ENCODE results near the gene KRTAP5-11.
"Not testable (repeated sequence)": the region's sequence is repeated elsewhere in the genome, so short reads cannot be mapped to it uniquely, and the experiment has no call there.

Gene KRTAP5-11

GRCh38 chr11:71535825-71536224, 46.9 kb downstream of the KRTAP5-11 start:
- H3K27me3 ChIP-seq (ENCODE audit: control insufficient read depth in 1 of 2, insufficient read depth in 1 of 2, low read length in 2 of 2): peaks cover 0 to 17% of the 10 kb centered on the region in 2 experiments
- peaks cover 1% of the 10 kb centered on the region for H3K4me1 ChIP-seq (ENCODE audit: control insufficient read depth, insufficient read depth, low read depth, low read length)
- no peak overlapping the region for H2AFZ ChIP-seq (ENCODE audit: low read depth, low read length)
- H2BK120ac ChIP-seq (ENCODE audit: low read depth, low read length): no peak overlapping the region
- no peak overlapping the region for H2BK12ac ChIP-seq (ENCODE audit: low read length in 2 of 2)
- H3K27ac ChIP-seq (ENCODE audit: low read length, poor library complexity, severe bottlenecking): no peak overlapping the region
- no peak overlapping the region for H2AK5ac ChIP-seq (ENCODE audit: low read length, severe bottlenecking)
- H3K79me1 ChIP-seq (replicated peaks; ENCODE audit: low read length, poor library complexity, severe bottlenecking): no peaks in the 10 kb centered on the region
- H4K91ac ChIP-seq (ENCODE audit: low read length): no peak overlapping the region
- no peak overlapping the region for H2BK5ac ChIP-seq (ENCODE audit: low read depth, low read length, poor library complexity, severe bottlenecking)
- H3K9me3 ChIP-seq (ENCODE audit: control insufficient read depth, low read length): no peaks in the 10 kb centered on the region
- H3K36me3 ChIP-seq (ENCODE audit: control insufficient read depth in 1 of 2, insufficient read depth in 2 of 2, low read depth in 1 of 2, low read length in 2 of 2): no peaks in the 10 kb centered on the region
- H2BK15ac ChIP-seq (ENCODE audit: low read depth, poor library complexity, severe bottlenecking): no peak overlapping the region
- no peak overlapping the region for H3K9ac ChIP-seq (ENCODE audit: low read length)
- DNase-seq: no peak
- H3K14ac ChIP-seq (ENCODE audit: low read length in 2 of 2): no peak overlapping the region
- no peak overlapping the region for H3K4me3 ChIP-seq (ENCODE audit: insufficient read depth in 1 of 2, low read depth in 1 of 2, low read length in 2 of 2)
- over 99% methylated on average over 8 of the region's 9 CpGs for WGBS
- no peak overlapping the region for H3K4me2 ChIP-seq (ENCODE audit: low read length, poor library complexity, severe bottlenecking)
- H3K23ac ChIP-seq (ENCODE audit: low read length in 2 of 2): no peak overlapping the region
- H4K8ac ChIP-seq (ENCODE audit: low read length): no peak overlapping the region
- H3K18ac ChIP-seq (ENCODE audit: low read depth in 1 of 2, low read length in 2 of 2): no peak overlapping the region
- H3K4ac ChIP-seq (ENCODE audit: low read depth in 1 of 2, low read length in 2 of 2): no peak overlapping the region

DNA sequence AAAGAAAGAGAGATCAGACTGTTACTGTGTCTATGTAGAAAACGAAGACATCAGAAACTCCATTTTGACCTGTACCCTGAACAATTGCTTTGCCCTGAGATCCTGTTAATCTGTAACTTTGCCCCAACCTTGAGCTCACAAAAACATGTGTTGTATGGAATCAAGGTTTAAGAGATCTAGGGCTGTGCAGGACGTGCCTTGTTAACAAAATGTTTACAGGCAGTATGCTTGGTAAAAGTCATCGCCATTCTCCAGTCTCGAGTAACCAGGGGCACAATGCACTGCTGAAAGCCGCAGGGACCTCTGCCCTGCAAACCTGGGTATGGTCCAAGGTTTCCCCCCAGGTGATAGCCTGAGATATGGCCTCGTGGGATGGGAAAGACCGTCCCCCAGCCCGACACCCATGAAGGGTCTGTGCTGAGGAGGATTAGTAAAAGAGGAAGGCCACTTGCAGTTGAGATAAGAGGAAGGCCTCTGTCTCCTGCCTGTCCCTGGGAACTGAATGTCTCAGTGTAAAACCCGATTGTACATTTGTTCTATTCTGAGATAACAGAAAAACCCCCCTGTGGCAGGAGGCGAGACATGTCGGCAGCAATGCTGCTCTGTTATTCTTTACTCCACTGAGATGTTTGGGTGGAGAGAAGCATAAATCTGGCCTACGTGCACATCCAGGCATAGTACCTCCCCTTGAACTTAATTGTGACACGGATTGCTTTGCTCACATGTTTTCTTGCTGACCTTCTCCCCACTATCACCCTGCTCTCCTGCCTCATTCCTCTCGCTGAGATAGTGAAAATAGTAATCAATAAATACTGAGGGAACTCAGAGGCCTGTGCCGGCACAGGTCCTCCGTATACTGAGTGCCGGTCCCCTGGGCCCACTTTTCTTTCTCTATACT, 47.7 kb downstream of the KRTAP5-11 start:
- H3K4me2 ChIP-seq (ENCODE audit: low read length, poor library complexity, severe bottlenecking); H3K14ac ChIP-seq (ENCODE audit: low read length in 2 of 2); H2BK120ac ChIP-seq (ENCODE audit: low read depth, low read length); H2AFZ ChIP-seq (ENCODE audit: low read depth, low read length); H2BK15ac ChIP-seq (ENCODE audit: low read depth, poor library complexity, severe bottlenecking); H3K23ac ChIP-seq (ENCODE audit: low read length in 2 of 2); H3K9ac ChIP-seq (ENCODE audit: low read length); H3K18ac ChIP-seq (ENCODE audit: low read depth in 1 of 2, low read length in 2 of 2); H3K27ac ChIP-seq (ENCODE audit: low read length, poor library complexity, severe bottlenecking); H3K4me1 ChIP-seq (ENCODE audit: control insufficient read depth, insufficient read depth, low read depth, low read length); H3K4me3 ChIP-seq (ENCODE audit: insufficient read depth in 1 of 2, low read depth in 1 of 2, low read length in 2 of 2); H4K8ac ChIP-seq (ENCODE audit: low read length); H3K9me3 ChIP-seq (ENCODE audit: control insufficient read depth, low read length); H4K91ac ChIP-seq (ENCODE audit: low read length); H3K79me1 ChIP-seq (replicated peaks; ENCODE audit: low read length, poor library complexity, severe bottlenecking); H2AK5ac ChIP-seq (ENCODE audit: low read length, severe bottlenecking); H2BK5ac ChIP-seq (ENCODE audit: low read depth, low read length, poor library complexity, severe bottlenecking); DNase-seq; H2BK12ac ChIP-seq (ENCODE audit: low read length in 2 of 2); H3K36me3 ChIP-seq (ENCODE audit: control insufficient read depth in 1 of 2, insufficient read depth in 2 of 2, low read depth in 1 of 2, low read length in 2 of 2); H3K4ac ChIP-seq (ENCODE audit: low read depth in 1 of 2, low read length in 2 of 2): not testable (repeated sequence)
- H3K27me3 ChIP-seq (ENCODE audit: control insufficient read depth in 1 of 2, insufficient read depth in 1 of 2, low read length in 2 of 2): peaks cover 0 to 17% of the 10 kb centered on the region in 2 experiments
- 66% methylated on average over 16 of the region's 17 CpGs for WGBS

GRCh38 chr11:71532036-71532610, 50.6 kb downstream of the KRTAP5-11 start:
- no peak for DNase-seq
- H2BK5ac ChIP-seq (ENCODE audit: low read depth, low read length, poor library complexity, severe bottlenecking): no peak overlapping the region
- no peak overlapping the region for H3K4ac ChIP-seq (ENCODE audit: low read depth in 1 of 2, low read length in 2 of 2)
- no peaks in the 10 kb centered on the region for H3K36me3 ChIP-seq (ENCODE audit: control insufficient read depth in 1 of 2, insufficient read depth in 2 of 2, low read depth in 1 of 2, low read length in 2 of 2)
- H4K8ac ChIP-seq (ENCODE audit: low read length): no peak overlapping the region
- H3K9ac ChIP-seq (ENCODE audit: low read length): no peak overlapping the region
- H3K23ac ChIP-seq (ENCODE audit: low read length in 2 of 2): no peak overlapping the region
- H3K18ac ChIP-seq (ENCODE audit: low read depth in 1 of 2, low read length in 2 of 2): no peak overlapping the region
- no peaks in the 10 kb centered on the region for H3K9me3 ChIP-seq (ENCODE audit: control insufficient read depth, low read length)
- H3K79me1 ChIP-seq (replicated peaks; ENCODE audit: low read length, poor library complexity, severe bottlenecking): no peaks in the 10 kb centered on the region
- H3K27me3 ChIP-seq (ENCODE audit: control insufficient read depth in 1 of 2, insufficient read depth in 1 of 2, low read length in 2 of 2): peaks cover 0 to 8% of the 10 kb centered on the region in 2 experiments
- H4K91ac ChIP-seq (ENCODE audit: low read length): no peak overlapping the region
- H3K27ac ChIP-seq (ENCODE audit: low read length, poor library complexity, severe bottlenecking): no peak overlapping the region
- WGBS: 80% methylated on average over 10 of the region's 10 CpGs
- peaks cover 1% of the 10 kb centered on the region for H3K4me1 ChIP-seq (ENCODE audit: control insufficient read depth, insufficient read depth, low read depth, low read length)
- no peak overlapping the region for H2BK12ac ChIP-seq (ENCODE audit: low read length in 2 of 2)
- H3K4me2 ChIP-seq (ENCODE audit: low read length, poor library complexity, severe bottlenecking): no peak overlapping the region
- H3K14ac ChIP-seq (ENCODE audit: low read length in 2 of 2): no peak overlapping the region
- no peak overlapping the region for H2AFZ ChIP-seq (ENCODE audit: low read depth, low read length)
- no peak overlapping the region for H2AK5ac ChIP-seq (ENCODE audit: low read length, severe bottlenecking)
- no peak overlapping the region for H2BK15ac ChIP-seq (ENCODE audit: low read depth, poor library complexity, severe bottlenecking)
- no peak overlapping the region for H3K4me3 ChIP-seq (ENCODE audit: insufficient read depth in 1 of 2, low read depth in 1 of 2, low read length in 2 of 2)
- H2BK120ac ChIP-seq (ENCODE audit: low read depth, low read length): no peak overlapping the region
